RWPE2 (cell line): ENCODE measurements around the gene KRTAP1-4.
"Not testable (repeated sequence)": the region's sequence is repeated elsewhere in the genome, so short reads cannot be mapped to it uniquely, and the experiment has no call there.

Experiments used
- ATAC-seq: fragments of 200-7000 bp; cut with Tn5 transposase; 3 replicates; pipeline ENCODE4 v1.9.1; 2021; ENCODE audit warnings: low read depth
- DNase-seq: peaks from one replicate; pipeline ENCODE4 v3.0.0-alpha.2; 2020; ENCODE audit warnings: low spot score
- H3K27ac ChIP-seq: fragments of 450-650 bp; 2 replicates; pipeline ENCODE4 v1.5.1; 2017; ENCODE audit warnings: mild to moderate bottlenecking; ENCODE audit not compliant: poor library complexity, severe bottlenecking
- H3K27me3 ChIP-seq: fragments of 250-450 bp; sonication (Bioruptor Pico); 2 replicates; pipeline ENCODE4 v1.5.1; 2021; ENCODE audit warnings: mild to moderate bottlenecking, moderate library complexity; ENCODE audit not compliant: insufficient read depth, poor library complexity, severe bottlenecking
- H3K36me3 ChIP-seq: fragments of 250-450 bp; sonication (Bioruptor Pico); 2 replicates; pipeline ENCODE4 v1.5.1; 2020; ENCODE audit warnings: low read depth, mild to moderate bottlenecking, moderate library complexity
- H3K4me1 ChIP-seq: fragments of 250-450 bp; sonication (Bioruptor Pico); 2 replicates; pipeline ENCODE4 v1.5.1; 2021; ENCODE audit warnings: mild to moderate bottlenecking, moderate library complexity; ENCODE audit not compliant: insufficient read depth, poor library complexity, severe bottlenecking
- H3K4me3 ChIP-seq: fragments of 250-450 bp; sonication (Bioruptor Pico); 2 replicates; pipeline ENCODE4 v1.5.1; 2021; ENCODE audit warnings: mild to moderate bottlenecking, moderate library complexity; ENCODE audit not compliant: severe bottlenecking
- H3K9me3 ChIP-seq: fragments of 250-450 bp; sonication (Bioruptor Pico); 2 replicates; pipeline ENCODE4 v1.5.1; 2021; ENCODE audit warnings: mild to moderate bottlenecking, moderate library complexity; ENCODE audit not compliant: severe bottlenecking
- CTCF ChIP-seq: fragments of 450-650 bp; IDR thresholded peaks from one replicate; pipeline ENCODE4 v1.5.1; 2017; ENCODE audit warnings: mild to moderate bottlenecking, moderate library complexity; ENCODE audit not compliant: poor library complexity, severe bottlenecking

KRTAP1-4 gene

GRCh38 chr17:41003926-41004325 lies 26.1 kb downstream of the KRTAP1-4 start:
- Histone ChIP-seq H3K27me3 (no peaks in the 10 kb centered on the region), H3K4me3 (no peak overlapping the region), H3K27ac (peak overlapping the region; percentile 85), H3K9me3 (no peaks in the 10 kb centered on the region), H3K4me1 (peaks cover 29% of the 10 kb centered on the region), H3K36me3 (no peaks in the 10 kb centered on the region)
- DNase-seq: no peak
- no peak for ATAC-seq
- no peak for TF ChIP-seq CTCF

GRCh38 chr17:41002814-41003213 lies 27.2 kb downstream of the KRTAP1-4 start:
- peaks cover 29% of the 10 kb centered on the region for H3K4me1 ChIP-seq
- H3K36me3 ChIP-seq: no peaks in the 10 kb centered on the region
- no peaks in the 10 kb centered on the region for H3K27me3 ChIP-seq
- no peak for TF ChIP-seq CTCF
- ATAC-seq (peak; percentile 94), DNase-seq (no peak)
- no peak overlapping the region for H3K4me3 ChIP-seq
- H3K9me3 ChIP-seq: no peaks in the 10 kb centered on the region
- H3K27ac ChIP-seq: peak overlapping the region; percentile 85

GRCh38 chr17:41001795-41002194 lies 28.2 kb downstream of the KRTAP1-4 start:
- Histone ChIP-seq H3K9me3 (no peaks in the 10 kb centered on the region), H3K36me3 (no peaks in the 10 kb centered on the region), H3K4me1 (peaks cover 29% of the 10 kb centered on the region), H3K27me3 (no peaks in the 10 kb centered on the region), H3K27ac (peak overlapping the region; percentile 85), H3K4me3 (no peak overlapping the region)
- DNase-seq (no peak), ATAC-seq (no peak)
- no peak for TF ChIP-seq CTCF

GRCh38 chr17:40999563-40999962 lies 30.4 kb downstream of the KRTAP1-4 start, which contains the start of gene KRTAP3-2:
Gene KRTAP3-2, minus strand, starts transcription at chr17:40999906. Its CDS starts 53 bp downstream, at chr17:40999853.
- H3K9me3 ChIP-seq, H3K4me3 ChIP-seq, DNase-seq, H3K36me3 ChIP-seq, H3K27me3 ChIP-seq, ATAC-seq: not testable (repeated sequence)
- peaks cover 29% of the 10 kb centered on the region for H3K4me1 ChIP-seq
- H3K27ac ChIP-seq: peak within 1 kb of the TSS; percentile 13

- peaks cover 12% of the 10 kb centered on the region for H3K4me1 ChIP-seq
- DNase-seq (no peak), ATAC-seq (no peak)
- no peaks in the 10 kb centered on the region for H3K27me3 ChIP-seq
- H3K4me3 ChIP-seq: no peak overlapping the region
- H3K27ac ChIP-seq: no peak overlapping the region
- TF ChIP-seq CTCF: no peak
- no peaks in the 10 kb centered on the region for H3K36me3 ChIP-seq
- no peaks in the 10 kb centered on the region for H3K9me3 ChIP-seq
These were observed 32.6 kb downstream of the KRTAP1-4 start for GRCh38 chr17:40997361-40997760.
